ENCODE measurements around the gene INTS15.

DNA sequence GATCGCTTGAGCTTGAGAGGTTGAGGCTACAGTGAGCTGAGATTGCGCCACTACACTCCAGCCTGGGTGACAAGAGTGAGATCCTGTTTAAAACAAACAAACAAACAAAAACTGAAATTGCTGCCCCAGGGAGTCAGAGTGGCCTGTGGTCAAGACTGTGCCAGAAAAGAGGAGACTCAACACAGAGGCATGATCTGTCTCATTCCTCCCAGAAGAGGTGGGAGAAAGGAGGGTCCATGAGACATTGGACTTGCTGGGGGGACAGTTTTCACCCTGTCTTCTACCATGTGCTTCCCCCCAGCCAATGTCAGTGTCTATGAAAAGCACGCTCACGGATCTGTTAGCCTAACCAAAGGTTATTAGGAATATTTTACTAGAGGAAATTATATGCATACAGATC lies 28.8 kb downstream of the INTS15 start:
- TF ChIP-seq, protein P1, sequence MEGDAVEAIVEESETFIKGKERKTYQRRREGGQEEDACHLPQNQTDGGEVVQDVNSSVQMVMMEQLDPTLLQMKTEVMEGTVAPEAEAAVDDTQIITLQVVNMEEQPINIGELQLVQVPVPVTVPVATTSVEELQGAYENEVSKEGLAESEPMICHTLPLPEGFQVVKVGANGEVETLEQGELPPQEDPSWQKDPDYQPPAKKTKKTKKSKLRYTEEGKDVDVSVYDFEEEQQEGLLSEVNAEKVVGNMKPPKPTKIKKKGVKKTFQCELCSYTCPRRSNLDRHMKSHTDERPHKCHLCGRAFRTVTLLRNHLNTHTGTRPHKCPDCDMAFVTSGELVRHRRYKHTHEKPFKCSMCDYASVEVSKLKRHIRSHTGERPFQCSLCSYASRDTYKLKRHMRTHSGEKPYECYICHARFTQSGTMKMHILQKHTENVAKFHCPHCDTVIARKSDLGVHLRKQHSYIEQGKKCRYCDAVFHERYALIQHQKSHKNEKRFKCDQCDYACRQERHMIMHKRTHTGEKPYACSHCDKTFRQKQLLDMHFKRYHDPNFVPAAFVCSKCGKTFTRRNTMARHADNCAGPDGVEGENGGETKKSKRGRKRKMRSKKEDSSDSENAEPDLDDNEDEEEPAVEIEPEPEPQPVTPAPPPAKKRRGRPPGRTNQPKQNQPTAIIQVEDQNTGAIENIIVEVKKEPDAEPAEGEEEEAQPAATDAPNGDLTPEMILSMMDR (IDR thresholded peaks at IDR 0.05): no peak
- no peak for TF ChIP-seq REST (IDR thresholded peaks at IDR 0.05; ENCODE audit: insufficient read depth in 1 of 2, low read depth in 2 of 2, low read length in 1 of 2)
- TF ChIP-seq POLR2AphosphoS5 (IDR thresholded peaks at IDR 0.05; ENCODE audit: low read depth, low read length): no peak
- no peak for TF ChIP-seq SIN3A (IDR thresholded peaks at IDR 0.05; ENCODE audit: borderline replicate concordance, insufficient read depth, low read depth, low read length)
